A549 treated with AZD2906 at 1 μM for 4 hours (cell line): ENCODE measurements around the gene AGK. TPM values are rescaled to one million over a fixed set of nuclear protein-coding genes. Genes with fewer than 3 reads are reported as not detected.

Source experiments
- total RNA-seq: library from RNA; stranded (reverse); fragments of 200-300 nt; extraction: Qiagen RNA extraction; gene quantifications from 5 replicates; pipeline ENCODE4 v1.2.3, GENCODE V29; 2022

The AGK gene
- total RNA-seq: 26.4 to 34.7 TPM (median 28.3 TPM) in 5 replicates

DNA sequence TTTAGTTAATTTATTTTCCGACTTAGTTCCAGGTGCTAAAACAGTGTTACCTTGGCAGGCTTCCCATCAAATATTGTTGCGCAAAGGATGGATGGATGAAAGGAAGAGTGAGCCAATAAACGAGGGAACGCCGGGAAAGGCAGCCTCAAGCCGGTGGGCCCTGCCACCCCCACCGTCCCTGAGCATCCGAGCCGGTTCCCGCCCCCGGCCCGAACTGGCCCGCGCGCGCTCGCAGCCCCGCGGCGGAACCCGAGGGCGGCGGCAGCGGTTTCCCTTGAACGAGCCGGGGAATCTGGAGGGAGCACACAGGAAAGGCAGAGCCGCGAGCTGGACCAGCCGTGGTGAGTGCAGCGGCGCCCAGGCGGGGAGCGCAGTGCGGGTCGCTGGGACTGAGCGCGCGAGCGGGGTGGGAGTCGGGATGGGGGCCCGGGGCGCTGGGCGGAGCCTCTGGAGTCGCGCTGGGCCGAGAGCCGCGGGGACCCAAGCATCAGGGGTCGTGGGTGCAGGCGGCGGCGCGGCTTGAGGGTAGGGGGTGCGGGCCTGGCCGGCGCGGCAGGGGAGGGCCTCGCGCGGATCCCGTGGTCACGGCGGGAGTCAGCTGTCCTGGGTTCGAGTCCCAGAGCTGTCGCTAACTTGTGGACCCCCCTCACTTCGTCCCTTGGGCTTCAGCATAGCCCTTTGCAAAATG, at the start of gene AGK:
Gene AGK (plus strand): TSS at position 317 of the 688 bp plus-strand sequence. CDS start 4,057 bp downstream, outside the sequence.

GRCh38 chr7:141702047-141702567, 150.9 kb downstream of the AGK start, which contains the start of gene DENND11:
Gene DENND11 (minus strand): TSS chr7:141702166. CDS start chr7:141702153, 13 bp downstream.

Other genes starting within 250 kb of the AGK start
- gene DENND11, start 150.8 kb downstream of the AGK start, total RNA-seq: 4.6 to 6.0 TPM (median 5.6 TPM) in 5 replicates
- gene WEE2, start 156.9 kb downstream of the AGK start, total RNA-seq: not detected in 5 replicates
- gene SSBP1, start 186.9 kb downstream of the AGK start, total RNA-seq: 272 to 326 TPM (median 276 TPM) in 5 replicates
- not detected in 5 replicates for gene TAS2R3, start 212.7 kb downstream of the AGK start, total RNA-seq
- 0.05 to 0.17 TPM (median 0.11 TPM) in 5 replicates for gene TAS2R4, start 225.3 kb downstream of the AGK start, total RNA-seq
- gene TAS2R5, start 238.8 kb downstream of the AGK start, total RNA-seq: 0.28 to 0.44 TPM (median 0.36 TPM) in 5 replicates